SK-N-SH treated with all-trans-retinoic acid at 6 μM for 48 hours (cell line): ENCODE data around the gene AUTS2.

Experiments
- ARNTL ChIP-seq: fragments of 450-650 bp; formaldehyde crosslinking; IDR thresholded peaks from 2 replicates; pipeline ENCODE4 v1.5.0; 2020; ENCODE audit warnings: low read depth, mild to moderate bottlenecking, moderate library complexity, borderline replicate concordance
- BACH2 ChIP-seq: fragments of 250-450 bp; sonication (Bioruptor Pico); IDR thresholded peaks from 2 replicates; pipeline ENCODE4 v1.9.0; 2021; ENCODE audit warnings: mild to moderate bottlenecking, borderline replicate concordance
- PPARA ChIP-seq: fragments of 250-450 bp; sonication (Bioruptor Pico); IDR thresholded peaks from 2 replicates; pipeline ENCODE4 v1.5.0; 2020; ENCODE audit warnings: mild to moderate bottlenecking, borderline replicate concordance
- ZNF70 ChIP-seq: fragments of 450-650 bp; formaldehyde crosslinking; IDR thresholded peaks from 2 replicates; pipeline ENCODE4 v1.5.0; 2020; ENCODE audit warnings: mild to moderate bottlenecking, moderate library complexity
- TF ChIP-seq, protein P1 (sequence below): fragments of 250-450 bp; sonication (Bioruptor Pico); IDR thresholded peaks from 2 replicates; pipeline ENCODE4 v1.5.1; 2020; ENCODE audit warnings: low read depth, mild to moderate bottlenecking, moderate library complexity
- TF ChIP-seq, protein P2 (sequence below): fragments of 250-450 bp; sonication (Bioruptor Pico); IDR thresholded peaks from 2 replicates; pipeline ENCODE4 v1.8.0; 2020; ENCODE audit warnings: mild to moderate bottlenecking, moderate library complexity, borderline replicate concordance
- TF ChIP-seq, protein P3 (sequence below): fragments of 250-450 bp; sonication (Bioruptor Pico); IDR thresholded peaks from 2 replicates; pipeline ENCODE4 v1.5.0; 2020; ENCODE audit warnings: mild to moderate bottlenecking, moderate library complexity
- TF ChIP-seq, protein P4 (sequence below): fragments of 250-450 bp; sonication (Bioruptor Pico); IDR thresholded peaks from 2 replicates; pipeline ENCODE4 v1.8.0; 2021; ENCODE audit warnings: low read depth, mild to moderate bottlenecking, moderate library complexity, borderline replicate concordance

DNA sequence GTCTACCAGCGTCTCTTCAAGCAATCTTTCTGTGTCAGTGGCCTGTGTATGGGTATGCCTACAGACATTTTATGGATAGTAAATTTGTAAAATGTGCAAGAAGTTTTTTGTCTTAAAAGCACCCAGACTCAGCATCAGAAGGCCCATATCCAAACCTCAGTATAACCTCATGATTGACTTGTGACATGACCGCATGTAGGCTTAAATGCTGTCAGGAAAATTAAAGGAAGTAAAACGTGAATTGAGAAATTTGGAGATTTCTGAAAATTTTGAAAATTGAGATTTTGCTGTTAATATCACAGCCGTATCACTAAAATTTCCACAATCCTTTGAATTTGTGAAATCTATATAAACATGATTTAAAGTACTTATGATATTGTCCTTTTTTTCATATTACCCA, 410.2 kb downstream of the AUTS2 start:
- TF ChIP-seq, protein P1, sequence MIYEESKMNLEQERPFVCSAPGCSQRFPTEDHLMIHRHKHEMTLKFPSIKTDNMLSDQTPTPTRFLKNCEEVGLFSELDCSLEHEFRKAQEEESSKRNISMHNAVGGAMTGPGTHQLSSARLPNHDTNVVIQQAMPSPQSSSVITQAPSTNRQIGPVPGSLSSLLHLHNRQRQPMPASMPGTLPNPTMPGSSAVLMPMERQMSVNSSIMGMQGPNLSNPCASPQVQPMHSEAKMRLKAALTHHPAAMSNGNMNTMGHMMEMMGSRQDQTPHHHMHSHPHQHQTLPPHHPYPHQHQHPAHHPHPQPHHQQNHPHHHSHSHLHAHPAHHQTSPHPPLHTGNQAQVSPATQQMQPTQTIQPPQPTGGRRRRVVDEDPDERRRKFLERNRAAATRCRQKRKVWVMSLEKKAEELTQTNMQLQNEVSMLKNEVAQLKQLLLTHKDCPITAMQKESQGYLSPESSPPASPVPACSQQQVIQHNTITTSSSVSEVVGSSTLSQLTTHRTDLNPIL (CRISPR knock-in tag) = no peak
- TF ChIP-seq ZNF70 (CRISPR knock-in tag) = no peak
- TF ChIP-seq BACH2 (CRISPR knock-in tag) = no peak
- TF ChIP-seq ARNTL (CRISPR knock-in tag) = no peak
- TF ChIP-seq PPARA (CRISPR knock-in tag) = no peak
- TF ChIP-seq, protein P2, sequence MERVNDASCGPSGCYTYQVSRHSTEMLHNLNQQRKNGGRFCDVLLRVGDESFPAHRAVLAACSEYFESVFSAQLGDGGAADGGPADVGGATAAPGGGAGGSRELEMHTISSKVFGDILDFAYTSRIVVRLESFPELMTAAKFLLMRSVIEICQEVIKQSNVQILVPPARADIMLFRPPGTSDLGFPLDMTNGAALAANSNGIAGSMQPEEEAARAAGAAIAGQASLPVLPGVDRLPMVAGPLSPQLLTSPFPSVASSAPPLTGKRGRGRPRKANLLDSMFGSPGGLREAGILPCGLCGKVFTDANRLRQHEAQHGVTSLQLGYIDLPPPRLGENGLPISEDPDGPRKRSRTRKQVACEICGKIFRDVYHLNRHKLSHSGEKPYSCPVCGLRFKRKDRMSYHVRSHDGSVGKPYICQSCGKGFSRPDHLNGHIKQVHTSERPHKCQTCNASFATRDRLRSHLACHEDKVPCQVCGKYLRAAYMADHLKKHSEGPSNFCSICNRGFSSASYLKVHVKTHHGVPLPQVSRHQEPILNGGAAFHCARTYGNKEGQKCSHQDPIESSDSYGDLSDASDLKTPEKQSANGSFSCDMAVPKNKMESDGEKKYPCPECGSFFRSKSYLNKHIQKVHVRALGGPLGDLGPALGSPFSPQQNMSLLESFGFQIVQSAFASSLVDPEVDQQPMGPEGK (CRISPR knock-in tag) = no peak
- TF ChIP-seq, protein P3, sequence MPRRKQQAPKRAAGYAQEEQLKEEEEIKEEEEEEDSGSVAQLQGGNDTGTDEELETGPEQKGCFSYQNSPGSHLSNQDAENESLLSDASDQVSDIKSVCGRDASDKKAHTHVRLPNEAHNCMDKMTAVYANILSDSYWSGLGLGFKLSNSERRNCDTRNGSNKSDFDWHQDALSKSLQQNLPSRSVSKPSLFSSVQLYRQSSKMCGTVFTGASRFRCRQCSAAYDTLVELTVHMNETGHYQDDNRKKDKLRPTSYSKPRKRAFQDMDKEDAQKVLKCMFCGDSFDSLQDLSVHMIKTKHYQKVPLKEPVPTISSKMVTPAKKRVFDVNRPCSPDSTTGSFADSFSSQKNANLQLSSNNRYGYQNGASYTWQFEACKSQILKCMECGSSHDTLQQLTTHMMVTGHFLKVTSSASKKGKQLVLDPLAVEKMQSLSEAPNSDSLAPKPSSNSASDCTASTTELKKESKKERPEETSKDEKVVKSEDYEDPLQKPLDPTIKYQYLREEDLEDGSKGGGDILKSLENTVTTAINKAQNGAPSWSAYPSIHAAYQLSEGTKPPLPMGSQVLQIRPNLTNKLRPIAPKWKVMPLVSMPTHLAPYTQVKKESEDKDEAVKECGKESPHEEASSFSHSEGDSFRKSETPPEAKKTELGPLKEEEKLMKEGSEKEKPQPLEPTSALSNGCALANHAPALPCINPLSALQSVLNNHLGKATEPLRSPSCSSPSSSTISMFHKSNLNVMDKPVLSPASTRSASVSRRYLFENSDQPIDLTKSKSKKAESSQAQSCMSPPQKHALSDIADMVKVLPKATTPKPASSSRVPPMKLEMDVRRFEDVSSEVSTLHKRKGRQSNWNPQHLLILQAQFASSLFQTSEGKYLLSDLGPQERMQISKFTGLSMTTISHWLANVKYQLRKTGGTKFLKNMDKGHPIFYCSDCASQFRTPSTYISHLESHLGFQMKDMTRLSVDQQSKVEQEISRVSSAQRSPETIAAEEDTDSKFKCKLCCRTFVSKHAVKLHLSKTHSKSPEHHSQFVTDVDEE (CRISPR knock-in tag) = no peak
- TF ChIP-seq, protein P4, sequence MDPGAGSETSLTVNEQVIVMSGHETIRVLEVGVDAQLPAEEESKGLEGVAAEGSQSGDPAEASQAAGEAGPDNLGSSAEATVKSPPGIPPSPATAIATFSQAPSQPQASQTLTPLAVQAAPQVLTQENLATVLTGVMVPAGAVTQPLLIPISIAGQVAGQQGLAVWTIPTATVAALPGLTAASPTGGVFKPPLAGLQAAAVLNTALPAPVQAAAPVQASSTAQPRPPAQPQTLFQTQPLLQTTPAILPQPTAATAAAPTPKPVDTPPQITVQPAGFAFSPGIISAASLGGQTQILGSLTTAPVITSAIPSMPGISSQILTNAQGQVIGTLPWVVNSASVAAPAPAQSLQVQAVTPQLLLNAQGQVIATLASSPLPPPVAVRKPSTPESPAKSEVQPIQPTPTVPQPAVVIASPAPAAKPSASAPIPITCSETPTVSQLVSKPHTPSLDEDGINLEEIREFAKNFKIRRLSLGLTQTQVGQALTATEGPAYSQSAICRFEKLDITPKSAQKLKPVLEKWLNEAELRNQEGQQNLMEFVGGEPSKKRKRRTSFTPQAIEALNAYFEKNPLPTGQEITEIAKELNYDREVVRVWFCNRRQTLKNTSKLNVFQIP (CRISPR knock-in tag) = no peak
